WTC11 (cell line): Measurements from ENCODE around the gene ESYT3.

Experiments used
- ATF6 ChIP-seq: sonication (generic); formaldehyde crosslinking; IDR thresholded peaks from 2 replicates; pipeline ENCODE4 v1.8.1; 2023; ENCODE audit warnings: mild to moderate bottlenecking, missing genetic modification reagents
- CTCF ChIP-seq: fragments of 200-600 bp; IDR thresholded peaks from 2 replicates; pipeline ENCODE4 v1.8.0; 2022; ENCODE audit warnings: antibody characterized with exemption
- MXD4 ChIP-seq: fragments of 250-450 bp; sonication (Bioruptor Pico); IDR thresholded peaks from 2 replicates; pipeline ENCODE4 v1.8.0; 2021; ENCODE audit warnings: mild to moderate bottlenecking, moderate library complexity, borderline replicate concordance
- NFYB ChIP-seq: sonication (generic); formaldehyde crosslinking; conservative IDR thresholded peaks from 2 replicates; pipeline ENCODE4 v1.8.0; 2022; ENCODE audit warnings: low read depth, missing genetic modification reagents
- RELA ChIP-seq: sonication (generic); formaldehyde crosslinking; IDR thresholded peaks from 2 replicates; pipeline ENCODE4 v1.8.1; 2022; ENCODE audit warnings: missing genetic modification reagents, mild to moderate bottlenecking, borderline replicate concordance
- TCF7 ChIP-seq: sonication (generic); formaldehyde crosslinking; IDR thresholded peaks from 2 replicates; pipeline ENCODE4 v1.8.0; 2022; ENCODE audit warnings: mild to moderate bottlenecking, low read depth, missing genetic modification reagents, moderate library complexity
- ZNF671 ChIP-seq: fragments of 250-450 bp; sonication (Bioruptor Pico); IDR thresholded peaks from 2 replicates; pipeline ENCODE4 v1.8.0; 2021; ENCODE audit warnings: mild to moderate bottlenecking
- TF ChIP-seq, protein P1 (sequence below): sonication (generic); formaldehyde crosslinking; IDR thresholded peaks from 2 replicates; pipeline ENCODE4 v1.8.1; 2023; ENCODE audit warnings: mild to moderate bottlenecking, missing genetic modification reagents, moderate library complexity

DNA sequence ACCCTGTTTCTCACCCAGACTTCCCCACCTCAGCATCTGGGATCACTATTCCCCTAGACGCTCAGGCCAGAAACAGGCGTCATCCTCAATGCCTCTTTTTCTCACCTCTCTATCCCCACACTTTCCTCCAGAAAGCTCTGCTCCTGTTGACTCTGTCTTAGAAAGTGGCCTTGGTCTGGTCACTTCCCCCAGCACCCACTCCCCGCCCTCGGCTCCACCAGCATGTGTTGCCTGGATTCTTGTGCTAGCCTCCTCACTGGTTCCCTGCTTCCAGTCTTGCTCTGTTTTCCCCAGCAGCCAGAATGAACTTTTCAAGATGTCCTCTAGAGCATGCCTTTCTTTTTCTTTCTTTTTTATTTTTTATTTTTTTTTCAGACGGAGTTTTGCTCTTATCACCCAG, 39.7 kb upstream of the ESYT3 start:
- TF ChIP-seq CTCF: no peak
- TF ChIP-seq ATF6 (CRISPR knock-in tag): no peak
- TF ChIP-seq NFYB (CRISPR knock-in tag): no peak
- no peak for TF ChIP-seq RELA (CRISPR knock-in tag)
- TF ChIP-seq, protein P1, sequence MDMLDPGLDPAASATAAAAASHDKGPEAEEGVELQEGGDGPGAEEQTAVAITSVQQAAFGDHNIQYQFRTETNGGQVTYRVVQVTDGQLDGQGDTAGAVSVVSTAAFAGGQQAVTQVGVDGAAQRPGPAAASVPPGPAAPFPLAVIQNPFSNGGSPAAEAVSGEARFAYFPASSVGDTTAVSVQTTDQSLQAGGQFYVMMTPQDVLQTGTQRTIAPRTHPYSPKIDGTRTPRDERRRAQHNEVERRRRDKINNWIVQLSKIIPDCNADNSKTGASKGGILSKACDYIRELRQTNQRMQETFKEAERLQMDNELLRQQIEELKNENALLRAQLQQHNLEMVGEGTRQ (CRISPR knock-in tag): no peak
- TF ChIP-seq ZNF671 (CRISPR knock-in tag): no peak
- no peak for TF ChIP-seq MXD4 (CRISPR knock-in tag)
- TF ChIP-seq TCF7 (CRISPR knock-in tag): no peak
